NCI-H1417 treated with DMSO at 0.1 percent for 48 hours (cell line): ENCODE results near the gene NR1H3.

Experiments used
- DNase-seq: peaks from one replicate; lab custom pipeline; 2025; lab: John Stamatoyannopoulos, UW

Gene NR1H3

DNA sequence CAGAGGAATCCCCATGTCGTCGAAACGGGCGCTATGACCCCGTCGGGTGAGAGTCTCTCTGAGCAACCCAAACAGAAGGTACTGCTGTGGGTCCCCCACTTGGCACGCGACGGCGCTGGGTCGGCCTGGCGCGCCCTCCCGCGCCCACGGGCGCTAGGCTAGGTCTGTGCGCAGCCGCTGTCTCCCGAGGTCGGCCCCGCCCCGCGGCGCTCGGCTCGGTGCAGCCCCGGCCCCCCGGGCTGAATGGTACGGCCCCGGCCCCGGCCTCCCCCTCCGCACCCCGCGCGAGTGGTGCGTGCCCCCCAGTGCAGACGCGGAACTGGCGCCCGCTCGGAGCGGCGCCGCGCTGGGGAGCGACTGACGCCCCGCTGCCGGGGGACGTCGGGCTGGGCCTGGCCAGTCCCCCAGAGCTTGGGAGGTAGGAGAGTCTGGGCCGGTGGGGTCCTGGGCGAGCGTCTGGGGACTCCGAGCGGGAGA is 12.1 kb downstream of the NR1H3 start, which contains the start of gene MADD:
MADD (plus strand) TSS at position 305 of the 477 bp plus-strand sequence.
- no peak for DNase-seq

DNA sequence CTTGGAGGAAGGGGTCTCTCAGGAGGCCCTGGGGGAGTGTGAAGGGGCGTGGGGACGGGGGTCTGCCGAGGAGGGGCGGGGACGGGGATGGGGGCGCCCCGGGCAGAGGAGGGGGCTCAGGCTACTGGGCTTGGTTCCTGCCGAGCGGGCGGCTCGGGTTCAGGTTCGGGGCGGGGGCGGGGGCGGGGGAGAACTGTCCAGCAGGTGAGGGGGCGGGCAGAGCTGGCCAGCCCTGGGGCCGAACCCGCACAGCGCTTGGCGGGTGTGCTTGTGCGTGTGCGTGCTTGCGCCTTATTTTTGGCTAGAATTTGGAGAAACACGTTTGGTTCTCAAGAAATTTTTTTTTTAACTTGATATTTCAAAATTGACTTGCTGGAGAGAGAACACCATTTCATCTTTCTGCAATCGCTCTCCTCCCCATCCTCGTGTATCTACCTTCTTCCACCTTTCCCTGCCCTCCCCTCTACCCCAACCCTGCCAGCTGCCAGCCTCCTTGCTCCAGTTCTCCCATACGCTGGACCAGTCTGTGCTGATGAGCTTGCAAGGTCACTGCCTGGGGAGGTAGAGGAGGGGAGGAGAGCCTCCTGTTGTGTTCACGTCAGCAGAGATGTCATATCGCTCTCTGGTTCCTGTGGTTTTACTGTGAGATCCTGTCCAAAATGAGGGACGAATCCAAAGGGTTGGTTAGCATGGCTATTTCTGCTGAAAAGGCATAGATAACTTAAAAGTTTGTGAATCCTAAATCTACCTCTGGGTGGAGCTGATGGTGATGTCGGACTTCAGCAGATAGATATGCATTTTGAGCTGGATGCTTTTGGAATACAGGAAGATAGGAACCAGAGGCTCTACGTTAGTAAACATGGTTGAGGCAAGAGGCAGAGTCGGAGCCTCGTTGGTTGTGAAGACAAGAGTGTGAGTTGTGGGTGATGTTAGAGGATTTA is 12.8 kb downstream of the NR1H3 start:
- no peak for DNase-seq

DNA sequence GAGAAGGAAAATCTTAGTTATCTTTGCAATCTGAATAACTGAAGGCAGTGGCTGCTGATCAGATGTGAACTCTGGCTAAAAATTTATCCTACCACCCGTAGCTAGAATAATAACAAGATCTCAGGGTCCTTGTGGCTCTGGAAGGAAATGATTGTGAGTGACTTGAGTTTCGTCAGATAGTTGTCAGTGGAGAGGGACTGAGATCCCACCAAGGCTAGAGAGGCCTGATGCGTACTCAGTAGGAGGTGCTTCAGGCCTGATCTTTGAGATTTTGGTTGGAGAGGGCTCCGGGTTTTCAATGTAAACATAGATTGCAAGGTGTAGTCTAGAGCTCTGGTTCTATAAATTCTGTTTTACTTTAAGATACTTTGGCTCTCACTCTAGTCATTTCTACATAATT is 13.5 kb downstream of the NR1H3 start:
- no peak for DNase-seq

DNA sequence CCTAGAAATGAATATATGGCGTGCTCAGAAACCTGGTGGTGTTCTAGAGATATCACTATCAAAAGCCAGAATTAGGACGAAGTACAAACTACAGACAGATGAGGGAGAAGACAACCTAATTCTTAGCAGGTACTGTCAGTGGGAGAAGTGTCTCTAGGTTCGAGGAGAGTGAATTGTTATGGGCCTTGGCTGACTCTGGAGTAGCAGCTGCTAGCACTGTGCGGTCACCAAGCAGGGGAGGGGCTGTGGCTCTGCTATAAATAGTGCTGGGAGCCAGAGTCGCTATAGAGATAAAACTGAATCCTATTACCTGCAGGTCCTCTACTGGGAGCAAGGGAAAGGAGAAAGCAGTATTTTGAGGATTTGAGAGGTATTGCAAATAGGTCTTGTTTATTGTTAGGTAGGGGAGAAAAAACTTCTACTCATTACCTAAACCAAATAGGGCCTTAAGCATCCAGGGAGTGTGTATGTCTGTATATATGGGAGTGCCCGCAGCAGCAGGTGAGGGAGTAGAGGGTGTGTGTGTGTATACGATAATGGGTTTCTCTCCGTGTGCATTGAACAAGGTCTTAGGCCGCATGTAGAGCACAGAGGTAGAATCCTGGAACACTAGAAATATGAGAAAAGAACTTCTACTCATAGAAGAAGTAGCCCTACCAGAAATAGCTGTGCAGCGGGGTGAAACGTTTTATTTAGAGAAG is 14.3 kb downstream of the NR1H3 start:
- no peak for DNase-seq

DNA sequence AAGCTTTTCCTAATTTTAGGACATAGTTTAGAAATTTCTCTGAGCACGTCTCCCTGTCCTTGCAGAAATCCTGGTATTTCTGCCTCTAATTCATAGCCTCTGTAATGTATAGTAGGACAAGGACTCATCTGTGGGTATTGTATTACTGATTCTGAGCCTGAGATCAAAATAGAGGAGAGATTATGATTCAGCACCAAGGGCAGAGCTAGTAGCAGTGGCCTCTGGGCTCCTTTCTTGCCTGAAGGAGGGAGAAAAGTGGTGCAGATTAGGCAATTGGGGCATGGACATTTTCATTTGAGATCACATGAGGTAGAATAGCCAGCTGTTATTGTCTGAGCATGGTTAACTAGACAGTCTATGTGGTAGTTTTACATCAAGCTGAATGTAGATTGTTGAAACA is 14.9 kb downstream of the NR1H3 start:
- no peak for DNase-seq

DNA sequence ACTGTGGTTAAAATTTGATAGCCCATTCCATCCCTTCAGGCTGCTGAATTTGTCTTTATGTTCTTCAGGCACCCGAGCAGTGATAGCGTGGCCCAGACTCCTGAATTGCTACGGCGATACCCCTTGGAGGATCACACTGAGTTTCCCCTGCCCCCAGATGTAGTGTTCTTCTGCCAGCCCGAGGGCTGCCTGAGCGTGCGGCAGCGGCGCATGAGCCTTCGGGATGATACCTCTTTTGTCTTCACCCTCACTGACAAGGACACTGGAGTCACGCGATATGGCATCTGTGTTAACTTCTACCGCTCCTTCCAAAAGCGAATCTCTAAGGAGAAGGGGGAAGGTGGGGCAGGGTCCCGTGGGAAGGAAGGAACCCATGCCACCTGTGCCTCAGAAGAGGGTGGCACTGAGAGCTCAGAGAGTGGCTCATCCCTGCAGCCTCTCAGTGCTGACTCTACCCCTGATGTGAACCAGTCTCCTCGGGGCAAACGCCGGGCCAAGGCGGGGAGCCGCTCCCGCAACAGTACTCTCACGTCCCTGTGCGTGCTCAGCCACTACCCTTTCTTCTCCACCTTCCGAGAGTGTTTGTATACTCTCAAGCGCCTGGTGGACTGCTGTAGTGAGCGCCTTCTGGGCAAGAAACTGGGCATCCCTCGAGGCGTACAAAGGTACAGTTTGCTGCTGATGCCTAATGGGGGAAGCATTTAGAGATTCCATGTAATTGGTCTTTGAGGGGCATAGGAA is 16.9 kb downstream of the NR1H3 start:
- DNase-seq = no peak

DNA sequence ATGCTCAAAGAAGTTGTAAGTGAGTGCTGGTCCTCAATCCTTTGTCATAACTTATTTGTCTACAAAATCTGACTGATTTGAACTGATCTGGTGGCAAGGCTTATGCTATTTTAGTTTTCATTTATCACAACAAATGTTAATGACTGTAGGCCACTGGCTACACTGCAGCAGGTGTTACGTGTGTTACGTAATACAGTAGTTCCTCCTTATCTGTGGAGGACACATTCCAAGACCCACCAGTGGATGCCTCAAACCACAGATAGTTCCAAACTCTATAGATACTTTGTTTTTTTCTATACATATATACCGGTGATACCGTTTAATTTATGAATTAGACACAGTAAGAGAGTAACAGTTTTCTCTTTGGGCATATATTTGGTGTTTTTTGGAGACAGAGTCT is 19.1 kb downstream of the NR1H3 start:
- no peak for DNase-seq

DNA sequence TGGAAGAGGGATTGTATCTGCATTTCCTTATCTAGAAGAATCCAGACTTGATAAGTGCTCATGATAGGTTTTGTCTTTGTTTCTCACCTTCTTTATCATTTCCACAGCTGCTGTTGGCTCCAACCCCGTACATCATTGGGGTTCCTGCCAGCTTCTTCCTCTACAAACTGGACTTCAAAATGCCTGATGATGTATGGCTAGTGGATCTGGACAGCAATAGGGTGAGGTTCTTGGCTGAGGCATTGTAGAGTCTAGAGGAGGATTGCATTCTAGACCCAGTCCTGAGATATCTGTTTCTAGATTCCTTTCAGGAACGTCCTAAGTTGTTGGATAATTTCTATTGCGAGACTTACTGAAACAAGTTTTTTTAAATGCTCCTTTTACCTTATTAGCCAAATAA is 20.3 kb downstream of the NR1H3 start:
- no peak for DNase-seq

DNA sequence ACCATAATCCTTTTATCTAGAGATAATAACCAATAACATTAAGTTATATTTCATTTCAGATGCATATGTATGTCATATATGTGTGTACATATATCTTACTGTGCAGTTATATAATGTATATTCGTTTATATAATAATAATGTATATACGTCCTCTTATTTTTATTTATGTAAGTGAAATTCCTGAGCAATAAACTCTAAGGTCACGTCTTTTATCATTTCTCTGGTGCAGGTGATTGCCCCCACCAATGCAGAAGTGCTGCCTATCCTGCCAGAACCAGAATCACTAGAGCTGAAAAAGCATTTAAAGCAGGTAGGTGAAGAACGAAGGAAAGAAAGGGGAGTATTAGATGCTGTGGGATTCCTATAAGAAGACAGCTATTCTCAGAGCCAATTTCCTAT is 21.0 kb downstream of the NR1H3 start:
- DNase-seq = no peak

DNA sequence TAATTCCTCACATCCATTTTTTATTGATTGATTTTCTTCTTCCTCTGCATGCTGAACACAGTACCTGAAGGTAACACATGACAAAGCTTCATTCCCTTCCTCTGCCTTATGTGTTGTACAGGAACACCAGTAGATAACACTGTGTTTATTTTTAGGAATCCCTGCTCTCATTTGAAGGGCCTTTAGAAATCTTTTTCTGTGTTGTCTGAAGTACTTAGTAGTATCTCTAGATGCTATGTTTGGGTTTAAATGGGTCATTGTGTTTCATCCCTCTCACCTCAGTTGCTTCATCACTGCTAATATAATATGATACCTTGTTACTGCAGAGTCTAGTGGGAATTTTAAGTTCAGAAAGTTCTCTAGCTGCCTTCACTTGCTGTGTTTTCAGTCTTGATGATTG is 22.3 kb downstream of the NR1H3 start:
- no peak for DNase-seq

DNA sequence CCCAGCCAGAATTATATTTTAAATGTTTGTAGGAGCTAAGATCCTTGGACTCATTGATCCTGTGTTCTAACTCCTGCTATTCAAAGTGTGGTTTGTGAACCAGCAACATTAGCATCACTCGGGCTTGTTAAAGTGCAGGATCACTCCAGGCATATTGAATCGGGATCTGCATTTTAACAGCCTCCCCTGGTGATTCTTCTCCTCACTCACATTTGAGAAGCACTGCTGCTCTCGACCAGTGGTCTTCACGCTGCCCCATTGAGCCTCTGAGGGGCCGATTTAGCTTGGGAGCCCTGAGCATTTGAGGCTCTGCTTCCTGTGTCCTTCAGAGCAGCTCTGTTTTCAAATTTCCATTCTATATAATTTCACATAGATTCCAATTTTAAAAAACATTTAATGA is 23.1 kb downstream of the NR1H3 start:
- no peak for DNase-seq

DNA sequence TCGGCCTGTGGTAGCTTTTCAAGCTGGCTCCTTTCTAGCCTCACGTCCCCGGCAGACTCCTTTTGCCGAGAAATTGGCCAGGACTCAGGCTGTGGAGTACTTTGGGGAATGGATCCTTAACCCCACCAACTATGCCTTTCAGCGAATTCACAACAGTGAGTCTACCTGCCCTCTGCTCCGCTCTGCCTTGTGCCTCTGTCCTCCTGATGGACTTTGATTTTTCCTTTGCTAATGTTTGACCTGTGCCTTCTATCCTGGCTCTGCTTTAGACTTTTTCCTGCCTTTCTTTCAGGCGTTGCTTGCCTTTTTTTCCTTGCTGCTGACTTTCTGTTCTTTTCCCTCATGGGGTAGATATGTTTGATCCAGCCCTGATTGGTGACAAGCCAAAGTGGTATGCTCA is 24.7 kb downstream of the NR1H3 start:
- no peak for DNase-seq

DNA sequence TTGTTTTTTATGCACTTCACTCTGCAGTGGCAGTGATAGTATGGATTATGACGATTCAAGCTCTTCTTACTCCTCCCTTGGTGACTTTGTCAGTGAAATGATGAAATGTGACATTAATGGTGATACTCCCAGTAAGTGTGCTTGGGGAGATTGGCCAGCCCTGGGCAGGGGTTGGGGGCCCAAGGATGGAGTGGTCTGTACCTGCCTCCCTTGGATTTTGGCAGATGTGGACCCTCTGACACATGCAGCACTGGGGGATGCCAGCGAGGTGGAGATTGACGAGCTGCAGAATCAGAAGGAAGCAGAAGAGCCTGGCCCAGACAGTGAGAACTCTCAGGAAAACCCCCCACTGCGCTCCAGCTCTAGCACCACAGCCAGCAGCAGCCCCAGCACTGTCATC is 26.4 kb downstream of the NR1H3 start:
- no peak for DNase-seq

DNA sequence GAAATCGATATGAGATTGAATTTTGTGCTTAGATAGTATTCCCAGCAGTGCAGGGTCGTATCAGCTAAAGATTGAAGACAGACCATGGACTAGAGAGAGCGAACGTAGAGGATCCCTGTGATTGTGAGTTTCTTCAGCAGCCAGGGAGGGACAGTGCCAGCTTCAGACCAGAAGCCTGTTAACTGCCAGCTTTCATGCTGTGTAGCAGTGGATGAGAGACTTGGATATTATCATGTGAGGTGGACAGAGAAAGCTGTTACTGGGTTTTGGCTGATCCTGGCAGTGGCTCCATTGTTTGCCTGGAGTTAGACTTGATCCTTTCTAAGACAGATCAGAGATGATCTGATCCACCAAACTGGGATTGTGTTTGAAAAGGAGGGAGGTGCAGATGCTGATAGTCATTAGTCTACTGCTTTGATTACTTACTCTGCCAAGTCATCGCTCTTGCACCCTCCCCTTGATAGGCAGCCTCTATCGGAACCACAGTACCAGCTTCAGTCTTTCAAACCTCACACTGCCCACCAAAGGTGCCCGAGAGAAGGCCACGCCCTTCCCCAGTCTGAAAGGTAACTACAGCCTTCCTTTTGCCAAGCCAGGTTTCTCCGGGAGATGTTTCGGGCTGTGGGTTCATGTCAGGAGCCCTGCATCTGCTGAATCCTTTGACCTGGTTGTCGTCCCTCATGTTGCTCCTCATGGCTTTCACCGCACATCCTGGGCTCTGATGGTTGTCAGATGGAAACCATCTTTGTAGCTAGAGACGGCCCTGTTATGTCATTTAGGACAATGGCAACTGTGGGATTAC is 28.4 kb downstream of the NR1H3 start:
- DNase-seq = no peak

DNA sequence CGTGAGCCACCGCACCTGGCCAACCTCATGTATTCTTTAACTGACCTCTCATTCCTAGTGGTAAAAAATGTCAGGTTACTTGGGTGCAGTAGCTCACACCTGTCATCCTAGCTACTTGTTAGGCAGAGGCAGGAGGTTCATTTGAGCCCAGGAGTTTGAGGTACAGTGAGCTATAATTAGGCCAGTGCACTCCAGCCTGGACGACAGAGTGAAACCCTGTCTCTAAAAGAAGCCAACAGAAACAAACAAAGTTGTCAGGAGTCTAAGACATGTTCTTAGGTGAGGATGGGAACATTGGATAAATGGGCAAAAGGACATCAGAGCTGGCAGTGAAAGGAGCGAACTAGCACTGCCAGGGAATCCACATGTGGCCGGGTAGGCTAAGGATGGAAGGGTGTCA is 30.3 kb downstream of the NR1H3 start:
- DNase-seq = no peak

DNA sequence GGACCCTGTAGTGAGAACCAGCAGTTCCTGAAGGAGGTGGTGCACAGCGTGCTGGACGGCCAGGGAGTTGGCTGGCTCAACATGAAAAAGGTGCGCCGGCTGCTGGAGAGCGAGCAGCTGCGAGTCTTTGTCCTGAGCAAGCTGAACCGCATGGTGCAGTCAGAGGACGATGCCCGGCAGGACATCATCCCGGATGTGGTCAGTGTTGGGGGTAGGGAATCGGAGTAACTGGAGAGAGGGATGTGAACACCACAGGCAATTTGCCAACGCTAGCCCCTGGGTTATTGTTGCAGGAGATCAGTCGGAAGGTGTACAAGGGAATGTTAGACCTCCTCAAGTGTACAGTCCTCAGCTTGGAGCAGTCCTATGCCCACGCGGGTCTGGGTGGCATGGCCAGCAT is 32.1 kb downstream of the NR1H3 start:
- DNase-seq = no peak

DNA sequence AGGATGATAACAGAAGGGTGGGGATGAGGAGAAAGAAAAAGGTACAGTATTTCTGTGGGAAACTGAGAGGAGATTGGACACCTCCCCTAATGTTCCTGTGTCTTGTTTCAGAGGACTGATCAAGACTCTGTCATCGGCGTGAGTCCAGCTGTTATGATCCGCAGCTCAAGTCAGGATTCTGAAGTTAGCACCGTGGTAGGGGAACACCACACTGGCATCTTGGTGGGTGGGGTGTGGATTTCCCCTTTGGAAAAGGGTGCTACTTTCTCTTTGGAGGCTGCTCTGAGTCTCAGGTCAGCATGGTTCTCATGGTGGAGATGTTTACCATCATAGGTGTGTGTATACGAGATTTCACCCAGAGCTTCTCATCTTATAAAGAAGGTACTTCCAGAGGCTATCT is 37.6 kb downstream of the NR1H3 start:
- no peak for DNase-seq

DNA sequence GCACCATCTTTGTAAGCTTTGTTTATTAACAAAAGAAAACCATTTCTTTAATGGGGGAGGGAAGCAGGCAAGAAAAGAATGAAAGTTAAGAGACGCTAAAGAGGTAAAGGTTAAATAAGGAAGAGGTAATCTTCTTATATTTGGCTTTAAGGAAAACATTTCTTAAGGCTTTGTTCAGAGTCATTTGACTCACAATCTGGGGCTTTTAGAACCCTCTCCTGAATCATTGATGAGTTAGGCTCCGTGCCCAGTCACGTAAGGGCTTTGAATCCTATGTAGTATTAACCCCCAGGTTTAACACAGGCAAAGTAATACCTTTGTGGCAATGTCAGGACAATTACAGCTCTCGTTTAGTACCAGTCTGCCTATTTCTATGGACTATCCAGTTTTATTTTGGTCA is 38.2 kb downstream of the NR1H3 start:
- DNase-seq = no peak

DNA sequence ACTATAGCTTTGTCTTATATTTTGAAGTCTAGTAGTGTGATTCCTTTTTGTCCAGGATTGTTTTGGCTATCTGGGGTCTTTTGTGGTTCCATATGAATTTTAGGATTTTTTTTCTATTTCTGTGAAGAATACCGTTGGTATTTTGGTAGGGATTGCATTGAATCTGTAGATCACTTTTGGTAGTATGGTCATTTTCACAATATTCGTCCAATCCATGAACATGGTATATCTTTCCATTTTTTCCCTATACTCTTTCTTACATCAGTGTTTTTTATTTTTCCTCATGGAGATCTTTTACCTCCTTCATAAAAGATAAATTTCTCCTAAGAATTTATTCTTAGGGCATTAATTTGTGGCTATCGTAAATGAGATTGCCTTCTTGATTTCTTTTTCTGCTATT is 41.3 kb downstream of the NR1H3 start:
- no peak for DNase-seq

DNA sequence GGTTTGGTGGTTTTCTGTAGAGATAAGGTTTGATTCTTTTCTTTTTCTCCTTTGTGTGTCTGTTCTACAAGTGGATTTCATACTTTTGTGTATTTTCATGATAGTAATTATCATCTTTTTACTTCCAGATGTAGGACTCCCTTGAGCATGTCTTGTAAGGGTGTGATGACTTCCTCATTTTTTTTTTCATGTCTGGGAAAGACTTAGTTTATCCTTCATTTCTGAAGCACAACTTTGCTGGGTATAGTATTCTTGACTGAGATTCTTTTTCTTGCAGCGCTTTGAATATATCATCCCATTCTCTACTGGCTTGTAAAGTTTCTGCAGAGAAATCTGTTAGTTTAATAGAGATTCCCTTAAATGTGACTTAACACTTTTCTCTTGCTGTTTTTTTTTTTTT is 45.1 kb downstream of the NR1H3 start:
- no peak for DNase-seq

DNA sequence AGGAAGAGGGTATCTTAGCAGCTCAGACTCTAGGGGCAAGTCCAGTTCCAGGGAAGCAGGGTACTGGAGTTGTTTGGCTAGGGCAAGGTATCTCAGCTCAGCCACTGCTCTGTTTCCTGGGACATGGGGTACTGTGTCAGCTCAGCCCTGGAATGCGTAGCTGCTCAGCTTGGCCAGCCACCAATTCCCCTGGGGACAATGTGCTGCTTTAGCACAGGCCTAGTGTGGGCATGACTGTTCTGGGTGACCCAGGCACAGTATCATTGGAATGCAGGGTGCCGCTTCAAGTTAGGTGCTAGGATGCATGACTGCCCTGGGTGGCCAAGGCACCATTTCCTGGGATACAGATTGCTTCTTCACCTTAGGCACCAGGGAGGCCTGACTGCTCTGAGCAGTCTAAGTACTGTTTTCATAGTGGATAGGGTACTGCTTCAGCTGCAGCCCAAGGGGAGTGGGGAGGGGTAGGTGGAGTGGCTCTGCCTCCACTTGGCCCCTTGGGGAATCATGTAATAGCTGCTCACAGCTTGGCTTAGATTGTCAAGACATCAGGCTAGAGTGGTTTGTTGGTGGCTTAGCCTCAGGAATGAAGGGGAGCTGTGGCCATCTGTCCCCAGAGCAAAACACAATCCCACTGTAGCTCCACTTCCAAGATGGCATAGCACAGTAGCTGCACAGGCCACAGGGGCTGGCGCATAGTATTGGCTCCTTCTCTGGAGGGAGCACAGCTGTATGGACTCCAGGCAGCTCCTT is 48.1 kb downstream of the NR1H3 start:
- DNase-seq = no peak
